ENCODE measurements around the gene RPS15.

DNA sequence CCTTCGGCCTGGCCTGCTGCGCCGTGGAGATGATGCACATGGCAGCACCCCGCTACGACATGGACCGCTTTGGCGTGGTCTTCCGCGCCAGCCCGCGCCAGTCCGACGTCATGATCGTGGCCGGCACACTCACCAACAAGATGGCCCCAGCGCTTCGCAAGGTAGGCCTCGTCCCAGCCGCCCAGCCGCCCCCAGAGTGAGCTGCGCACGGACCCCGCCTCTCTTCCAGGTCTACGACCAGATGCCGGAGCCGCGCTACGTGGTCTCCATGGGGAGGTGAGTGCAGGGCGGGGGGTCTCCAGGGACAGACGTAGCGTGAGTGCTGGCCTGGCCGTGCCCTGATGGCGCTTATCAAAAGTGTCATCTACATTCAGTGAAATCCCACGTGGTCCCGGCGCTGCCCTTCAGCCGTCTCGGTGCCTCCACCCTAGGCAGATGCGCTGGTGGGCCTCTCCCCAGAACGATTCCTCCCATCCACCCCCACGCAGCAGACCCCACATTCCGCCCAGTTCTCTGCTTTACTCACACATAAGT, 47.2 kb upstream of the RPS15 start:
- TF ChIP-seq, protein P1, sequence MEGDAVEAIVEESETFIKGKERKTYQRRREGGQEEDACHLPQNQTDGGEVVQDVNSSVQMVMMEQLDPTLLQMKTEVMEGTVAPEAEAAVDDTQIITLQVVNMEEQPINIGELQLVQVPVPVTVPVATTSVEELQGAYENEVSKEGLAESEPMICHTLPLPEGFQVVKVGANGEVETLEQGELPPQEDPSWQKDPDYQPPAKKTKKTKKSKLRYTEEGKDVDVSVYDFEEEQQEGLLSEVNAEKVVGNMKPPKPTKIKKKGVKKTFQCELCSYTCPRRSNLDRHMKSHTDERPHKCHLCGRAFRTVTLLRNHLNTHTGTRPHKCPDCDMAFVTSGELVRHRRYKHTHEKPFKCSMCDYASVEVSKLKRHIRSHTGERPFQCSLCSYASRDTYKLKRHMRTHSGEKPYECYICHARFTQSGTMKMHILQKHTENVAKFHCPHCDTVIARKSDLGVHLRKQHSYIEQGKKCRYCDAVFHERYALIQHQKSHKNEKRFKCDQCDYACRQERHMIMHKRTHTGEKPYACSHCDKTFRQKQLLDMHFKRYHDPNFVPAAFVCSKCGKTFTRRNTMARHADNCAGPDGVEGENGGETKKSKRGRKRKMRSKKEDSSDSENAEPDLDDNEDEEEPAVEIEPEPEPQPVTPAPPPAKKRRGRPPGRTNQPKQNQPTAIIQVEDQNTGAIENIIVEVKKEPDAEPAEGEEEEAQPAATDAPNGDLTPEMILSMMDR (conservative IDR thresholded peaks at IDR 0.05 in 1 of 2, IDR thresholded peaks at IDR 0.05 in 1 of 2; ENCODE audit: extremely low read depth in 1 of 2, insufficient read depth in 1 of 2, low read depth in 1 of 2, low read length in 2 of 2): no peak
- no peak for TF ChIP-seq EZH2 (IDR thresholded peaks at IDR 0.05; ENCODE audit: borderline replicate concordance, low read length)
